KMS-11 (cell line): ENCODE measurements around the gene NOP14.

Source experiments
- H2AFZ ChIP-seq: fragments of 200-600 bp; sonication (generic); 2 replicates; pipeline ENCODE4 v1.6.1; 2016; ENCODE audit warnings: antibody characterized with exemption, mixed run types, low read depth
- H3K27ac ChIP-seq: fragments of 200-600 bp; sonication (generic); 2 replicates; pipeline ENCODE4 v1.6.1; 2016; ENCODE audit warnings: mild to moderate bottlenecking, mixed run types
- H3K27me3 ChIP-seq: fragments of 200-600 bp; sonication (generic); 2 replicates; pipeline ENCODE4 v1.6.1; 2017; ENCODE audit warnings: mild to moderate bottlenecking, low read depth, mixed run types, moderate library complexity; ENCODE audit not compliant: insufficient read depth
- H3K36me3 ChIP-seq: fragments of 200-600 bp; sonication (generic); 2 replicates; pipeline ENCODE4 v1.6.1; 2017; ENCODE audit warnings: mild to moderate bottlenecking, mixed run types; ENCODE audit not compliant: insufficient read depth
- H3K4me1 ChIP-seq: fragments of 200-600 bp; sonication (generic); 2 replicates; pipeline ENCODE4 v1.6.1; 2016; ENCODE audit warnings: mild to moderate bottlenecking, low read depth, mixed run types; ENCODE audit not compliant: poor library complexity, severe bottlenecking
- H3K4me2 ChIP-seq: fragments of 200-600 bp; sonication (generic); 2 replicates; pipeline ENCODE4 v1.7.0; 2016; ENCODE audit warnings: mild to moderate bottlenecking, mixed run types
- H3K4me3 ChIP-seq: fragments of 200-600 bp; sonication (generic); IDR thresholded peaks from 2 replicates; pipeline ENCODE4 v1.6.1; 2017; ENCODE audit warnings: low read depth, low read length, mixed read lengths; ENCODE audit not compliant: insufficient read depth
- H3K79me2 ChIP-seq: fragments of 200-600 bp; sonication (generic); 2 replicates; pipeline ENCODE4 v1.6.1; 2016; ENCODE audit warnings: low read depth, mixed run types; ENCODE audit not compliant: insufficient read depth
- H3K9ac ChIP-seq: fragments of 200-600 bp; sonication (generic); 2 replicates; pipeline ENCODE4 v1.6.1; 2016; ENCODE audit warnings: mild to moderate bottlenecking, mixed run types
- H4K20me1 ChIP-seq: fragments of 200-600 bp; sonication (generic); 2 replicates; pipeline ENCODE4 v1.6.1; 2016; ENCODE audit warnings: mild to moderate bottlenecking, mixed run types; ENCODE audit not compliant: insufficient read depth
- TF ChIP-seq, protein P1 (sequence below): fragments of 200-600 bp; sonication (generic); conservative IDR thresholded peaks from 2 replicates; pipeline ENCODE4 v1.6.1; 2017; ENCODE audit warnings: low read depth, mild to moderate bottlenecking, antibody characterized with exemption, low read length, moderate library complexity, mixed read lengths

The NOP14 gene

GRCh38 chr4:2910409-2910808 is 52.8 kb downstream of the NOP14 start:
- TF ChIP-seq, protein P1, sequence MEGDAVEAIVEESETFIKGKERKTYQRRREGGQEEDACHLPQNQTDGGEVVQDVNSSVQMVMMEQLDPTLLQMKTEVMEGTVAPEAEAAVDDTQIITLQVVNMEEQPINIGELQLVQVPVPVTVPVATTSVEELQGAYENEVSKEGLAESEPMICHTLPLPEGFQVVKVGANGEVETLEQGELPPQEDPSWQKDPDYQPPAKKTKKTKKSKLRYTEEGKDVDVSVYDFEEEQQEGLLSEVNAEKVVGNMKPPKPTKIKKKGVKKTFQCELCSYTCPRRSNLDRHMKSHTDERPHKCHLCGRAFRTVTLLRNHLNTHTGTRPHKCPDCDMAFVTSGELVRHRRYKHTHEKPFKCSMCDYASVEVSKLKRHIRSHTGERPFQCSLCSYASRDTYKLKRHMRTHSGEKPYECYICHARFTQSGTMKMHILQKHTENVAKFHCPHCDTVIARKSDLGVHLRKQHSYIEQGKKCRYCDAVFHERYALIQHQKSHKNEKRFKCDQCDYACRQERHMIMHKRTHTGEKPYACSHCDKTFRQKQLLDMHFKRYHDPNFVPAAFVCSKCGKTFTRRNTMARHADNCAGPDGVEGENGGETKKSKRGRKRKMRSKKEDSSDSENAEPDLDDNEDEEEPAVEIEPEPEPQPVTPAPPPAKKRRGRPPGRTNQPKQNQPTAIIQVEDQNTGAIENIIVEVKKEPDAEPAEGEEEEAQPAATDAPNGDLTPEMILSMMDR = no peak
- Histone ChIP-seq H3K36me3 (no peaks in the 10 kb centered on the region), H3K4me3 (no peak overlapping the region), H3K4me2 (no peak overlapping the region), H3K27me3 (no peaks in the 10 kb centered on the region), H3K4me1 (no peaks in the 10 kb centered on the region), H3K27ac (no peak overlapping the region), H3K79me2 (no peaks in the 10 kb centered on the region), H4K20me1 (no peaks in the 10 kb centered on the region), H2AFZ (no peak overlapping the region), H3K9ac (no peak overlapping the region)

GRCh38 chr4:2909583-2909982 is 53.6 kb downstream of the NOP14 start:
- Histone ChIP-seq H3K36me3 (no peaks in the 10 kb centered on the region), H3K4me3 (no peak overlapping the region), H3K79me2 (no peaks in the 10 kb centered on the region), H3K4me1 (no peaks in the 10 kb centered on the region), H3K4me2 (no peak overlapping the region), H2AFZ (no peak overlapping the region), H3K27ac (no peak overlapping the region), H3K9ac (no peak overlapping the region), H3K27me3 (no peaks in the 10 kb centered on the region), H4K20me1 (no peaks in the 10 kb centered on the region)
- TF ChIP-seq, protein P1 = no peak

GRCh38 chr4:2908686-2909085 is 54.5 kb downstream of the NOP14 start:
- Histone ChIP-seq H3K27ac (no peak overlapping the region), H3K36me3 (no peaks in the 10 kb centered on the region)
- TF ChIP-seq, protein P1 = no peak

GRCh38 chr4:2907706-2908293 is 55.4 kb downstream of the NOP14 start:
- Histone ChIP-seq H3K4me3 (no peak overlapping the region), H3K36me3 (no peaks in the 10 kb centered on the region), H3K27ac (no peak overlapping the region), H3K4me2 (no peak overlapping the region), H3K9ac (no peak overlapping the region), H3K79me2 (no peaks in the 10 kb centered on the region), H3K4me1 (no peaks in the 10 kb centered on the region), H3K27me3 (no peaks in the 10 kb centered on the region), H4K20me1 (no peaks in the 10 kb centered on the region), H2AFZ (no peak overlapping the region)
- TF ChIP-seq, protein P1 = no peak

More at GRCh38 chr4:2908686-2909085, 54.5 kb downstream of the NOP14 start:
- Histone ChIP-seq H3K4me3 (no peak overlapping the region), H3K9ac (no peak overlapping the region), H2AFZ (no peak overlapping the region), H3K4me1 (no peaks in the 10 kb centered on the region), H3K27me3 (no peaks in the 10 kb centered on the region), H4K20me1 (no peaks in the 10 kb centered on the region), H3K4me2 (no peak overlapping the region), H3K79me2 (no peaks in the 10 kb centered on the region)
